HG02870 (cell line): ENCODE measurements around the gene FBXW4.
A peak's percentile ranks its signal among the peaks of the same experiment; 100 is the strongest.

ENCODE experiments used
- ATAC-seq: cut with Tn5 transposase; IDR thresholded peaks from one replicate; pipeline ENCODE4 v1.9.1; 2021; ENCODE audit warnings: mild to moderate bottlenecking, moderate library complexity; ENCODE audit not compliant: unreplicated experiment

The FBXW4 gene, protein sequence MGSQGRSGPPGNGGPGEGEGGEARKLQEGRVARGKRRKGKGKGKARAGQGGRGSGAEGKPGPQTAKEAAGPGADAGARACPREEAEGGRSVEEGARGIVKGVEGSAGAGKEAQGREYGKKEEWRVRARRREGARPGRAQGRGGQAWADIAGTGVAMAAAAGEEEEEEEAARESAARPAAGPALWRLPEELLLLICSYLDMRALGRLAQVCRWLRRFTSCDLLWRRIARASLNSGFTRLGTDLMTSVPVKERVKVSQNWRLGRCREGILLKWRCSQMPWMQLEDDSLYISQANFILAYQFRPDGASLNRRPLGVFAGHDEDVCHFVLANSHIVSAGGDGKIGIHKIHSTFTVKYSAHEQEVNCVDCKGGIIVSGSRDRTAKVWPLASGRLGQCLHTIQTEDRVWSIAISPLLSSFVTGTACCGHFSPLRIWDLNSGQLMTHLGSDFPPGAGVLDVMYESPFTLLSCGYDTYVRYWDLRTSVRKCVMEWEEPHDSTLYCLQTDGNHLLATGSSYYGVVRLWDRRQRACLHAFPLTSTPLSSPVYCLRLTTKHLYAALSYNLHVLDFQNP

DNA sequence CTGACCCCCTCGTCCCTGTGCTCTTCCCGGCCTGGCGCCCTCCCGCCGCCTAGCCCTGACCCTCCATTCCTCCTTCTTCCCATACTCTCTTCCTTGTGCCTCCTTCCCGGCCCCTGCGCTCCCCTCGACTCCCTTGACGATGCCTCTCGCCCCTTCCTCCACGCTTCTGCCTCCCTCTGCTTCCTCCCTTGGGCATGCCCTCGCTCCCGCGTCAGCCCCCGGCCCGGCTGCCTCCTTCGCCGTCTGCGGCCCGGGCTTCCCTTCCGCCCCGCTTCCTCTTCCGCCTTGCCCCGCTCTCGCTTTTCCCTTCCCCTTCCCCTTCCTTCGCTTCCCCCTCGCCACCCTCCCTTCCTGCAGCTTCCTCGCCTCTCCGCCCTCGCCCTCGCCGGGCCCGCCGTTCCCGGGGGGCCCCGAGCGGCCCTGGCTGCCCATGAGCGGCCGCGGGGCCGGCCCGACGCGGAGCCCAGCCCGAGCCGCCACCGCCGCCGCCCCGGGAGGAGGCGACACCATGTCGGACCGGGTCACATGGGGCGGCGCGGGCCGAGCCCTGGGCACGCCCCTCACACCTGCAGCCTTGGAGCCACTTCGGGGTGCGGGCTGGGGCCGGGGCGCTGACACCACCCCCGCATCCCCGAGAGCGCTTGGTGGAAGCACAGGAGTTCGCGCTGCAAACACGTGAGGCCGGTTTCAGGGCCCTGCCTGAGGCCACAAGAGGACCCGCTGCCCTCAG is at the start of gene FBXW4:
FBXW4 (minus strand) TSS at position 497 of the 730 bp plus-strand sequence; CDS start at position 432, 65 bp downstream.
- peak; percentile 52 for ATAC-seq

DNA sequence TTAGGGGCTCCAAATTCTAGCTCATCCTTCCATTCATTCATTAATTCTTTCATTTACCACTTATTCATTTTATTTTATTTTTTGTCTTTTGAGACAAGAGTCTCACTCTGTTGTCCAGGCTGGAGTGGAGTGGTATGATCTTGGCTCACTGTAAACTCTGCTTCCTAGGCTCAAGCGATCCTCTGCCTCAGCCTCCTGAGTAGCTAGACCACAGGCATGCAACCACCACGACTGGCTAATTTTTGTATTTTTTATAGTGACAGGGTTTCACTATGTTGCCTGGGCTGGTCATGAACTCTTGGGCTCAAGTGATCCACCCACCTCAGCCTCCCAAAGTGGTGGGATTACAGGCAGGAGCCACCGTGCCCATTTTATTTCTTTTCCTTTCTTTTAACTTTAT is 49.3 kb upstream of the FBXW4 start:
- ATAC-seq: no peak

DNA sequence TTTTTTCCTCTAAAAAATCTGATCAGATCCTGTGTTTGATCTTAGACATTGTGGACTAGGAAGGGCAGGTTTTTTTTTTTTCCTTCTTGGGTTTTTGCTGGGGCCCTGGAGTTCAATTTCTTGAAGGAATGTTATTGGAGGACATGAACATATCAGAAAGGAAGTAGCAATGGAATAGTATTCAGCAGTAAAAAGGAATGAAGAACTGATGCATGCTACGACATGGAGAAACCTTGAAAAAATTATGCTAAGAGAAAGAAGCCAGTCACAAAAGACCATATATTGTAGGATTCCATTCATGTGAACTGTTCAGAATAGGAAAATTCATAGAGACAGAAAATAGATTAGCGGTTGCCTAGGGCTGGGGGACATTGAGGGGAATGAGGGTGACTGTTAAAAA is 47.0 kb upstream of the FBXW4 start:
- no peak for ATAC-seq

DNA sequence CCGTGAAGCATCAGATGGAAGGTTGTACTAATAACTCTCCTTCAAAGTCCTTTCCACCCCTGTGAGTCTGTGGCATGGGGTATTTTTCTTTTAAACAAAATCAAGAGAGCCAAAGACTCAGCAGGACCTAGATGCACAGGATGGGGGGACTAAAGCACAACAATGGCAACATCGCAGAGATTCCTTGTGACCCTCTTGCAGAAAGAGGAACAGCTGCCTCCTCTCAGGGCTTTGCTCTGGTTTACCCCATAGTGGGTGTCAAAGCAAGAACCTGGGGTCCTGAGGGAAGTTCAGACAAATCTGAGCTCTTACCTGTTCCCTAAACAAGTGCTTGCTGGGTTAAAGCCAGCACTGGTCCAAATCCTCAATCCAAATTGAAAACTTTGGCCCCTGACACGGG is 41.7 kb upstream of the FBXW4 start:
- no peak for ATAC-seq

DNA sequence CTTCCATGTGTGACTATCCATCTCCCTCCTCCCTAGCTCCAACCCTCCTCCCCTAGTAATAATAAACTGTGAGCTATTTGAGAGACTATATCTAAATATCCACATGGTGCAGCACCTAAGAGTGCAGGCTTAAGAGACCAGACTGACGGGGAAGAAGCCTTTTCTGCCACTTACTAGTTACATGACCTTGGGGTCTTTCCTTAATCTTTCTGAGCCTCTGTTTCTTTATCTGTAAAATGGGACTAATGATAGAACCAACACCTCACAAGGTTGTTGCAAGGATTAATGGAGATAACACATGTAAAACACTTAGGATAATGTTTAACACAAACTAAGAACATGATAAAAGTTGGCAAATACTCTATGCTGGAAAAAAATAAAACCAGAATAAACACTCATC is 37.1 kb upstream of the FBXW4 start:
- ATAC-seq: no peak

DNA sequence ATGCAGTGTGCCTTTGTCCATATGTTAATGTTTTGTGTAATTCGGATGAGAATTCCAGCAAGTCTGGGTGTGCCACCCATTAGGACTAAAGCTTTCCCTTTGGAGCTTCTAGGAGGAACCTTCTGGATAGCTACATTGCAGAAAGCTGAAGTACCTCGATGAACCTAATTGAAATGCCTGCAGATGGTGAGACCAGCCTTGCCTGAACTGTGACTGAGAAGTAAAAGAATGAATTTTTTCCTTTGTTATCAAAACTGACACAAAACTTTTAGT is 31.1 kb upstream of the FBXW4 start:
- no peak for ATAC-seq

DNA sequence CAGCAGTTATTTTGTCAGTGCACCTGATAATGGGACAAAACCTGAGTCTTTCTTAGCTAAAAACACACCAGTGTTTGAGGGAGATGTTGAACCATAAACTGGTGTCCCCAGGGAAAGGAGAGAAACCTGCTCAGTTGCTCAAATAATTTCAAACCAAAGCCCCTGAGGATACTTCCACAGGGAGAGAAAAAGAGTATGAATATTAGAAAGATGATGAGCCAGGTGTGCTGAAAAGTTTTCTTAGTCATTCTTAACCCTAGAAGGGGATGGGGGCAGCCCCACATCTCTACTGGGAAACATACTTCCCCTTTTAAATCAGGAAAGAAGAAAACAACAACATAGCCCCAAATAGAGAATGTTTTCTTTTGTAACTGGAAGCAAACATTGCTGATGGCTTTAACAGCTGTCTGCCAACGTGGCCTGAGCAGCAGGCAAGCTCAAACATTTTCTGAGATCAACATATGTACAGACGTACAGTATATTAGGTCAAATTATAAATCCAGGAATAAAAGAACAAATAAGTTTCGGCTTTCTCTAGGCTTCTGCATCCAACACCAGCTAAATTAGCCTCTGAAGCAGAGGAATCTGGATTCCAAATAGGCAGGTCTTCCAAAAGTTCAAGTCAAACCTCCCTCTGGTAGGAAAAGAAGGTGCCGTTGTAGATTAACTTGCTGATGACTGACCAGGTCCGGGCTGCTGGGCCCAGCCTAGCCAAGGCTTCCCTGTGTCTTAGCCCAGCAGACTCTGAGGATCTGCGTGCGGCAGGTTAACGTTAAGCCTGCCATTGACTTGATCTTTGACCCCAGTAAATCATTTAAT is 30.5 kb upstream of the FBXW4 start:
- ATAC-seq: peak; percentile 58

DNA sequence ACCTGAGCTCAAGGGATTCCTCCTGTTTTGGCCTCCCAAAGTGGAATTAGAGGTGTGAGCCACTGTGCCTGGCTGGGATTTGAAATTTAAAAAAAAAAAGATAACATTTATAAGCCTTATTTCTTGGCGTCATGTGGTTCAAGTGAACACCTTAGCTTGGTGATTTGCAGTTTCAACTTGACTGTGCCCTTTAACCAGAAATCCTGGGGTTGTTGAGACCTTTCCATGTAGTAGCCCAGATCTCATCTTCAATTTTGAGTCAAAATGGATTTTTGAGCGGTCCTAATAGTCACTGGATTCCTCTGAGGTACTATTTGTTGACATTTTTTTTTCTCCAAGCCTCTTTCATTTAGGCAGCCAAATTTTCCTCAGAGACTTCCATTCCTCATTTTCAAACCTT is 29.5 kb upstream of the FBXW4 start:
- no peak for ATAC-seq

DNA sequence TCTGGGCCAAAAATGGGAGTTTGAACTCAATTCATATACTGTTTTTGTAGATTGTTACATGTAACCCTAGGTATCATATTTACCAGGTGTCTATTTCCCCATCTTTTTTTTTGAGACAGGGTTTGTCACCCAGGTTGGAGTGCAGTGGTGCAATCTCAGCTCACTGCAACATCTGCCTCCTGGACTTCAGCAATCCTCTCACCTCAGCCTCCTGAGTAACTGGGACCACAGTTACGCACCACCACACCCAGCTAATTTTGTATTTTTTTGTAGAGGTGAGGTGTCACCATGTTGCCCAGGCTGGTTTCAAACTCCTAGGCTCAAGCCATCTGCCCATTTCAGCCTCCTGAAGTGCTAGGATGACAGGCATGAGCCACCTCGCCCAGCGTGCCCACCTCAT is 28.2 kb upstream of the FBXW4 start:
- no peak for ATAC-seq

DNA sequence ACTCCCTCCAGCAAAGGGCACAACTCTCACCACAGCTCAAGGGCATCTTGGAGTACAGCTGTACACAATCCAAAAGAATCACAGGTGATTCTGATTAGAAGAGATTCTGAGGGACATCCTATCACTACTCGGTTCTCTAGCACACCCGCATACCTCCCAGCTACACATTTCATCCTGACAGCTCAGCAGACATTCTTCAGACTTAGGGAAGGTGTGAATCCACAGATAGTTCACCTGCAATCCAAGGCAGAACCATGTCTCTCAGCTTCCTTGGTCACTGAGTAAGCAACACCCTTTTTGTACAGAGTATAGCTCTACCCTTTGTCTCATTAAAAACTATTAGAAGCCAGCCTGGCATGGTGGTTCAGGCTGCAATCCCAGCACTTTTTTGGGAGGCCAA is 26.8 kb upstream of the FBXW4 start:
- ATAC-seq: no peak

DNA sequence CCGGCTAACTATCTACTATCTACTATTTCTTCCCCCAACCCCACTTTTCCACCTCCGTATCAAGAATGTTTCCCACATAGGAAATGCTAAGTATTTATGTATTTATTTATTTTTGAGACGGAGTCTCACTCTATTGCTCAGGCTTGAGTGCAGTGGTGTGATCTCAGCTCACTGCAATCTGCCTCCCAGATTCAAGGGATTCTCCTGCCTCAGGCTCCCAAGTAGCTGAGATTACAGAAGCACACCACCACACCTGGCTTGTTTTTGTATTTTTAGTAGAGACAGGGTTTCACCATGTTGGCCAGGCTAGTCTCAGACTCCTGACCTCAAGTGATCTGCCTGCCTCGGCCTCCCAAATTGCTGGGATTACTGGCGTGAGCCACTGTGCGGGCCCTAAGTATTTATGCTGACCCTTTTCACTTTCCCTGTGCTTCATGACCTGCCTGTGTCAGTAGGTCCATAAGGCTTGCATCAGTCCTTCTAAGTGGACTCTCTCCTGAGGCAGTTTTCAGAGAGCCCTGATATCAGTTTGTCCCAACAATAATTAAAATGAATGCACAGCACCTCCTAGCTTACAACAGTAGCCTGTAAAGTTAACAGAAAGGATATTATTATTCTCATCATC is 25.7 kb upstream of the FBXW4 start:
- ATAC-seq: no peak

DNA sequence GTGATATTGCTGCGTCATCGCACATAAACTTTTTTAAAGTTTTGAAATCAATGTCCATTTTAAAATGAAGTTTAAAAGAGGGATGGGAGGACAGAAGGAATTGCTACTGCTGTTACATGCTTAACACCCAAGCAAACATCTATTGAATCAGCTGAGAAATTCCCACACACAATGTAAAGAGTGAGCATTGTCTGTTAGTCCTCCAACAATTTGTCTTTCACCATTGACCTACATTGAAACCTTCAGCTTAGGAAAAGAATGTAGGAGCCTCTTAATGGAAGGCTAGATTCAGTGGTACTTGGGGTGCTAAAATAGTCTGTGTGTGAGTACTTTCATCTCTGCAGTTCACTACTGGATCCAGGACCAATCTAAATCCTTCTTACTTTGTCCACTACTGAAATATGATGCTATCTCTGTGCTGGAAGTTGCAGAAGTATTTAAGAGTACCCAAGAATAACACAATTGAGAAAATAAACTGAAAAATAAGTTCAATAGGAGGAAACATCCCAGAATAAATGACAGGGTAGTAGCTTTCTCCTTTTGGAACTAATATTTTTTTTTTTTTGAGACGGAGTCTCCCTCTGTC is 23.8 kb upstream of the FBXW4 start:
- no peak for ATAC-seq

DNA sequence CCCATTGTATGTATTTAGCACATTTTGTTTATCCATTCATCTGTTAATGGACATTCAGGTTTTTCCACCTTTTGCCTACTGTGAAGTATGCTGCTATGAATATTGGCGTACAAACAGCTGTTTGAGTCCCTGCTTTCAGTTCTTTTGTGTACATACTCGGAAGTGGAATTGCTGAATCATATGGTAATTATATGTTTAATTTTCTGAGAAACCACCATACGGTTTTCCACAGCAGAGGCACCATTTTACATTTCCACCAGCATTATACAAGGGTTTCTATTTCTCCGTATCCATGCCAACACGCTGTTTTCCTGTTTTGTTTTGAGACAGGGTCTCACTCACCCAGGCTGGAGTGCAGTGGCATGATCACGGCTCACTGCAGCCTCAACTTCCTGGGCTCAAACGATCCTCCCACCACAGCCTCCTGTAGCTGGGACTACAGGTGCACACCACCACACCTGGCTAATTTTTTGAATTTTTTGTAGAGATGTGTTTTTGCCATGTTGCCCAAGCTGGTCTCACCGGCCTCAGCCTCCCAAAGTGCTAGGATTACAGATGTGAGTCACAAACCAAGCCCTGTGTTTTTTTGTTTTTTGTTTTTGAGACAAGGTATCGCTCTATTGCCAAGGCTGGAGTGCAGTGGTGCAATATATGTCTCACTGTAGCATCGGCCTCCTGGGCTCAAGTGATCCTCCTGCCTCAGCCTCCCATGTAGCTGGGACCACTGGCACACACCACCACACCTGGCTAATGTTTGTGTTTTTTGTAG is 22.1 kb upstream of the FBXW4 start:
- ATAC-seq: no peak

DNA sequence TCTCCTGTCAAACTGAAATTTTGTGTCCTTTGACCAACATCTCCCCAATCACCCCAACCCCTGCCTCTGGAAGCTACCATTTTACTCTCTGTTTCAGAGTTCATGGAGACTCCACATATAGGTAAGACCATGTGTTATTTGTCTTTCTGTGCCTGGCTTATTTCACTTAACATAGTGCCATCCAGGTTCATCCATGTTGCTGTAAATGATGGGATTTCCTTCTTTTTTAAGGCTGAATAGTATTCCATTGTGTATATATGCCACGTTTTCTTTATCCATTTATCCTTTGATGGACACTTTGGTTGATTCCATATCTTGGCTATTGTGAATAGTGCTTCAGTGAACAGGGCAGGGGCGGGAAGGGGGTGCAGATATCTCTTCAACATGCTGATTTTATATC is 18.0 kb upstream of the FBXW4 start:
- ATAC-seq: no peak

DNA sequence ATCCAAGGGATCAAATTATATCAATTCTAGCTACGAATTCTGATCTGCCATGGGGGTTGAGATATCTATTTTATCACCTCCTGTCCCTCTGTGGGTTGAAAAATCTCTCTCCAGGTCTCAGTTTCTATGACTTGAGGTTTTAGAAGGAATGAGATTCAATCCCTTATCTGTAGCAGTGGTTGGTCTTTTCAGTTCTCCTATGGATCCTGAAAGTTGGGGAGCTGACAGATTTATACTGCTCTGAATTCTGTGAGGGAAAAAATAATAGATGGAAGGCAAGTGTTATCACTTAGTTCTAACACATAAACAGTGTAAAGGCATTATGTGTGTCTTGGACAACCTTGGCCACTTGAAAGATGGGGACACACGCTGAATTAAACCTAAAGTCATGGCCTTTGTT is 15.8 kb upstream of the FBXW4 start:
- no peak for ATAC-seq

DNA sequence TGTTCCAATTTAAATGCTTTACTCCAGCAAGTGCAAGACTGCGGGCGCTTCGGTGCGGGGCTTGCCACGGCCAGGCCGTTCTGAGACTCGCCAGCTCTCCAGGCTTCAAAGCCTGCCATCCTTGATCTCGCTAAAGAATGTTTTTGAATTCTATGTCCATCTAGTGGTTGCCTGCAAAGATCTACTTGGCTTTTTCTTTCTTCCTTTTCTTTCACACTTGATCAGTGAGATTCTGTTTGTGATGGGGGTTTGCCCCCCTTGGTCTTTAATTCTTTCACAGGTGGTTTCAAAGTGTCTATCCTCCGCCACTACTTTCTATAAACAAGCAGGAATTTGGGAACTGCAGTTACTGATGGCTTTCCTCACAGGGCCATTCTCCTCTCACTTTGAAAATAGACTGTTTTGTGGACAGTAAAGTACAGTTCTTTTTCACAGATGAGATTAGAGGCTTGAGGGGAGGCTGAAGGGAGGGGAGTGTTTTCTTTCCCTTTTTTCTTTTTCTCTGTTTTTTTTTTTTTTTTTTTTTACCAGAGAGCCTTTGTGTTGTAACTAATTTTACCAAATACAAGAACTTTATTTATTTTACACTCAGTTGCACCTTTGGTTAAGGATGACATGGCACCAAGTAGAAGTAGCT is 15.2 kb upstream of the FBXW4 start:
- ATAC-seq: no peak

DNA sequence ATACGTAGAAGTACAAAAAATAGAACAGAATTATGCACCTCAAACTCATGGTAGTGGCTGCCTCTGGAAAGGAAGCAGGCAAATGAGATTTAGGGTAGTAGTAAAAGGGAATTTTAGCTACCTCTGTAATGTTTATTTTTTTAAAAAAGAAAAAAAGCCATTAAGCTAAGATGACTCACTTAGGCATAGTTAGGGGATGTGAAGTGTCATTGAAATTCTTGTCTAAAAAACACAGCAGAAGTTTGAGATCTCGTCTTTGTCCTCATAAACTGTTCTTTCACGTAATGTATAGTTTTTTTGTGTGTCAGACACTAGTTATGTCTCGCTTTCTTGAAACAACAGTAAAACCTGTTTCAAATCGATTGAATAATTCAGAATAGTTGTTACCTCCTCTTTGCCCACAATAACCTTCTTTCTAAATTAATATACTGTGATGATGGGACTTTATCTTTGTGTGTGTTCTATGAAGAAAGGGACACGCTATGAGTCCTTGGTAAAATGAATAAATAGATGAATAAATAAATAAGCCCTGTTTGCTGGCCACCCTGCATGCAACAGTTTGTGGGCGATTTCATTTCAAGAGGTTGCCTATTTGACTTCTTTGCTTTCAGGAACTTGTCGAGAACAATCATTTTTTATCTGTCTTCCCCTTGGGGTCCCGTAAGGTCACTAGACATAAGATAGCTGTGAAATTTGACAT is 14.5 kb upstream of the FBXW4 start:
- no peak for ATAC-seq

DNA sequence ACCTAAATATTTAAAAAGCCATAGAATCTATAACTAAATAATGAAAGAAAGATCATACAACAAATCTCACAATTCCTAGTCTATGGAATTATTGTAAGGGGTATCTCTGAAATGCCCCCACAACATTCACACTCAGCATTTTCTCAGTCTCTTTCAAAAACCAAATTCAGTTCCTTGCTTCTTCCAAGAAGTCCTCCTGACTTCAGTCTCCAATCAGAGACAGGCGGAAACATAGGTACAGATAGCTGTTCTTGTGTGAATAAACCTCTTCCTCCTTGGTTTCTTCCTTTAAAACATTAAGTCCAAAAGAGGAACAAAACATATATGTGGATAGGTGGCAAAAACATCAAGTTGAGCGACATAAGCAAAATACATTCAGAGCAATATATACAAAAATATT is 13.9 kb upstream of the FBXW4 start:
- ATAC-seq: no peak

DNA sequence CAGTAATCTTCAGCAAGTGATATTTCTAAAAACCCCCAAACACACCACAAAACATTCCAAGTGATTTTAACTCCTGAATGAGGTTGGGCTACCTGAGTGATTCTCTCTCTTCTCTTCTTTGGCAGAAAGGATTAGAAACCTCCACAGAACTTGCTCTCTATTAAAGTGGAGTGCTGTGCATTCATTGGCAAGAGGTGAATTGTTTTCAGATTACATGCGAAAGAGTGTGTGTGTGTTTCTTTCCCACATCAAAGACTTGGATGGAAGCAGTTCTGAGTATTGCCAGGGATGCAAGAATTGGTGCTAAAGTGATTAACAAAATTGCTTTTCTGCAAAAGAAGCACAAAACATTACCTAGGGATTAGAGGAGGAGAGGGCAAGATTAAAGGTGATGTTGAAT is 13.1 kb upstream of the FBXW4 start:
- no peak for ATAC-seq
